HG02763 (cell line): Measurements from ENCODE around the gene DOCK1.

Experiments used
- ATAC-seq: cut with Tn5 transposase; IDR thresholded peaks from one replicate; pipeline ENCODE4 v1.9.1; 2021; ENCODE audit warnings: mild to moderate bottlenecking, moderate library complexity; ENCODE audit not compliant: unreplicated experiment

DOCK1 gene

GRCh38 chr10:127332631-127333030, 427.4 kb downstream of the DOCK1 start:
- ATAC-seq = no peak

GRCh38 chr10:127337801-127338200, 432.6 kb downstream of the DOCK1 start:
- no peak for ATAC-seq

- ATAC-seq = no peak
Observed at GRCh38 chr10:127338399-127339110, 433.3 kb downstream of the DOCK1 start.

GRCh38 chr10:127343821-127344220, 438.6 kb downstream of the DOCK1 start:
- ATAC-seq = no peak

- no peak for ATAC-seq
Observed at GRCh38 chr10:127344346-127344745, 439.1 kb downstream of the DOCK1 start.

- no peak for ATAC-seq
Observed at GRCh38 chr10:127345231-127345965, 440.2 kb downstream of the DOCK1 start.

GRCh38 chr10:127346604-127347003, 441.4 kb downstream of the DOCK1 start:
- ATAC-seq = no peak

GRCh38 chr10:127347202-127347959, 442.2 kb downstream of the DOCK1 start:
- ATAC-seq = no peak

GRCh38 chr10:127349737-127350136, 444.5 kb downstream of the DOCK1 start:
- no peak for ATAC-seq

GRCh38 chr10:127351542-127351941, 446.3 kb downstream of the DOCK1 start:
- ATAC-seq = no peak

- ATAC-seq = no peak
Observed at GRCh38 chr10:127353544-127353943, 448.3 kb downstream of the DOCK1 start.

GRCh38 chr10:127354255-127354654, 449.0 kb downstream of the DOCK1 start:
- ATAC-seq = no peak

GRCh38 chr10:127354992-127355391, 449.8 kb downstream of the DOCK1 start:
- no peak for ATAC-seq

- no peak for ATAC-seq
Observed at GRCh38 chr10:127356360-127356759, 451.1 kb downstream of the DOCK1 start.

GRCh38 chr10:127357265-127357664, 452.0 kb downstream of the DOCK1 start:
- no peak for ATAC-seq

- ATAC-seq = no peak
Observed at GRCh38 chr10:127358337-127358736, 453.1 kb downstream of the DOCK1 start.

GRCh38 chr10:127364034-127364433, 458.8 kb downstream of the DOCK1 start:
- ATAC-seq = no peak

GRCh38 chr10:127368101-127368500, 462.9 kb downstream of the DOCK1 start:
- ATAC-seq = no peak

GRCh38 chr10:127368929-127369328, 463.7 kb downstream of the DOCK1 start:
- no peak for ATAC-seq

- no peak for ATAC-seq
Observed at GRCh38 chr10:127370601-127371000, 465.4 kb downstream of the DOCK1 start.

GRCh38 chr10:127372361-127372760, 467.1 kb downstream of the DOCK1 start:
- ATAC-seq = no peak
